GM19240 (cell line): ENCODE results near the gene ROBO2.

Source experiments
- DNase-seq: peaks from one replicate; pipeline ENCODE4 v3.0.0; 2011; ENCODE audit warnings: low spot score; ENCODE audit not compliant: insufficient read length

The ROBO2 gene

GRCh38 chr3:77563012-77563411, 523.1 kb downstream of the ROBO2 start:
- no peak for DNase-seq

GRCh38 chr3:77566055-77566454, 526.2 kb downstream of the ROBO2 start:
- no peak for DNase-seq

- no peak for DNase-seq
These were observed 532.2 kb downstream of the ROBO2 start for GRCh38 chr3:77571971-77572715.

GRCh38 chr3:77577264-77577663, 537.4 kb downstream of the ROBO2 start:
- no peak for DNase-seq

GRCh38 chr3:77586216-77586615, 546.3 kb downstream of the ROBO2 start:
- no peak for DNase-seq

- no peak for DNase-seq
These were observed 549.0 kb downstream of the ROBO2 start for GRCh38 chr3:77588863-77589262.

GRCh38 chr3:77590191-77590590, 550.3 kb downstream of the ROBO2 start:
- DNase-seq = no peak

- no peak for DNase-seq
These were observed 555.5 kb downstream of the ROBO2 start for GRCh38 chr3:77595371-77595870.

- DNase-seq = no peak
These were observed 560.0 kb downstream of the ROBO2 start for GRCh38 chr3:77599948-77600347.

- DNase-seq = no peak
These were observed 562.0 kb downstream of the ROBO2 start for GRCh38 chr3:77601823-77602415.

GRCh38 chr3:77602722-77603121, 562.8 kb downstream of the ROBO2 start:
- no peak for DNase-seq

- no peak for DNase-seq
These were observed 565.4 kb downstream of the ROBO2 start for GRCh38 chr3:77605308-77605707.

GRCh38 chr3:77605865-77606264, 566.0 kb downstream of the ROBO2 start:
- DNase-seq = no peak

- no peak for DNase-seq
These were observed 566.5 kb downstream of the ROBO2 start for GRCh38 chr3:77606372-77606771.

- DNase-seq = no peak
These were observed 578.8 kb downstream of the ROBO2 start for GRCh38 chr3:77618686-77619085.

- no peak for DNase-seq
These were observed 580.1 kb downstream of the ROBO2 start for GRCh38 chr3:77620009-77620408.

GRCh38 chr3:77623500-77623899, 583.6 kb downstream of the ROBO2 start:
- DNase-seq = no peak

GRCh38 chr3:77626157-77626556, 586.3 kb downstream of the ROBO2 start:
- no peak for DNase-seq

- DNase-seq = no peak
These were observed 608.3 kb downstream of the ROBO2 start for GRCh38 chr3:77648214-77648613.

- no peak for DNase-seq
These were observed 608.8 kb downstream of the ROBO2 start for GRCh38 chr3:77648664-77649063.

- DNase-seq = no peak
These were observed 612.7 kb downstream of the ROBO2 start for GRCh38 chr3:77652624-77653023.

GRCh38 chr3:77655396-77655795, 615.5 kb downstream of the ROBO2 start:
- no peak for DNase-seq

- DNase-seq = no peak
These were observed 620.8 kb downstream of the ROBO2 start for GRCh38 chr3:77660718-77661117.
